ENCODE results near the gene CTBP2. TPM values are rescaled to one million over a fixed set of nuclear protein-coding genes. Genes with fewer than 3 reads are reported as not detected.

CTBP2 gene
- total RNA-seq, 1 donor from 2014 or later = 83.2 TPM

DNA sequence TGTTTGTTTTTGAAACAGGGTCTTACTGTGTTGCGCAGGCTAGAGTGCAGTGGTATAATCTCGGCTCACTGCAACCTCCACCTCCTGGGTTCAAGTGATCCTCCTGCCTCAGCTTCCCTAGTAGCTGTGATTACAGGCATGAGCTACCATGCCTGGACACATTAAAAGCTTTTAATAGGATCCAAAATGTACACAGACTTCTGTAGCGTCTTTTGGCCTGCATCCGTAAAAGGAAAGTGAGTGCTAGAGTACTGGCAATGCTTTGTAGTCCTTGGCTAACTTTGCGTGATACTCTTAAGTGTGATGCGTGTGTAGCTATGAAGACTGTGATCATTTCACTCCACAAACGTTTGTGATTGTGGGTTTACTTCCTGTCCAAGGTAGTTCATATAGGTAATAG, 205.1 kb downstream of the CTBP2 start:
- no peak for DNase-seq (ENCODE audit: extremely low read depth, low read depth, low spot score)

DNA sequence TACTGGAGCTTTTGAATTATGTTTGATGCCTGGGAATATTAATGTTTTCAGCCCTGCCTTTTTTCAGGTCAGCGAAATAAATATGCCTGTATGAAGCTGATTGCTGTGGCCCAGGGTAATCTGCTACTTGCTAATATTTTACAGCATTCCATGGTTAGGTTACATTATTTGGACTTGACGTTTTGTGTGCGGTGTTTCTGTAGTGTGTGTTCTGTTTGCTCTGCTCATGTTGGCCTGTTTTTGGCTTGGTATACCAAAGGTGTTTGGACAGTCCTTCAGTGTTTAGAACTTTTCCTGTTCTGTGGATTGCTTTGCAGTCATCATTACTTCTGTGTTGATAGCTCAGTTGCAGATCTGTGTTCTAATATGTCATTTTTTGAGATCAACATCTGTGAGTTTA, 206.9 kb downstream of the CTBP2 start:
- no peak for DNase-seq (ENCODE audit: extremely low read depth, low read depth, low spot score)

DNA sequence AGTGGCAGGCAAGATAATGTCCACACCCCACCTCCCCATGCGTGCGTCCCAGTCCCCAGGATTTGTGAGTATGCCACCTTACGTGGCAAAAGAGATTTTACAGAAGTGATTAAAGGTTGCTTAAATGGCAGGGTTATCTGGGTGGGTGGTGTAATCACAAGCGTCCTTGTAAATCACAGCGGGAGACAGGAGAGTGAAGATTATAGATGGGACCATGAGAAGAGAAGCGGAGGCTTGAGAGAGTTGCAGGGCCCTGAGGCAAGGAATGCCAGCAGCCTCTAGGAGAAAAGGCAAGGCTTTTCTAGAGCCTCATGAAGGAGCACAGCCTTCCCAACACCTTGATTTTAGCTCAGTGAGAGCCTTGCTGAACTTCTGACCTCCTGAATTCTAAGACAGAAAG, 208.2 kb downstream of the CTBP2 start:
- no peak for DNase-seq (ENCODE audit: extremely low read depth, low read depth, low spot score)

DNA sequence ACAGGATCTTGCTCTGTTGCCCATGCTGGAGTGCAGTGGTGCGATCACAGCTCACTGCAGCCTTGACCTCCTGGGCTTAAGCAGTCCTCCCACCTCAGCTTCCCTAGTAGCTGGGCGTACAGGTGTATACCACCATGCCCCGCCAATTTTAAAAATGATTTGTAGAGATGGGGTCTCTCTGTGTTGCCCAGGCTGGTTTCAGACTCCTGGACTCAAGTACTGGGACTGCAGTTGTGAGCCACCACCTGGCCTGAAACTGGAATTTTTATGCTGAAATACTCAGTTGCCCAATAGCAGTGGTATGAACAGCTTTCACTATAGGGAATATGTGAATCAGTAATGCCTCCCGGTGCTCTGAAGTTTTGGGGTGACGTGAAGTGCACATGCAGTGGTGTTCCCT, 210.8 kb downstream of the CTBP2 start:
- no peak for DNase-seq (ENCODE audit: extremely low read depth, low read depth, low spot score)

DNA sequence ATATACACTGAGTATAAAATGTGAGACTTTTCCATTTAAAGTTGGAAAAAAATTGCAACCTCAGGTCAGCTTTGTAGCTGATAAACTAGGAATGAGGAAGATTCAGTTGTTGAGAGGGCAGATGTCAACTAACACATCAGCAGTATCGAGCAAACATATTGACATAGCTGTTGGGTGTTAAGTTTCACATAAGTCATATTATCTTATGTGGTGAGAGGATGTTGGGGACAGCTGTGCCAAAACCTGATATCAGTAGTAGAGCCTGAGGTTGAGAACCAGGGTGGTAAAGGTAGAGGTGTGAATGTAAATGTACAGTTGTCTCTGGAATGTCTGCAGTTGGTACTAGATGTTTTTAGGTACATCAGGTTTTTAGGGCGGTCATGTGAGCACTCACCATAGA, 213.4 kb downstream of the CTBP2 start:
- DNase-seq (ENCODE audit: extremely low read depth, low read depth, low spot score) = no peak

DNA sequence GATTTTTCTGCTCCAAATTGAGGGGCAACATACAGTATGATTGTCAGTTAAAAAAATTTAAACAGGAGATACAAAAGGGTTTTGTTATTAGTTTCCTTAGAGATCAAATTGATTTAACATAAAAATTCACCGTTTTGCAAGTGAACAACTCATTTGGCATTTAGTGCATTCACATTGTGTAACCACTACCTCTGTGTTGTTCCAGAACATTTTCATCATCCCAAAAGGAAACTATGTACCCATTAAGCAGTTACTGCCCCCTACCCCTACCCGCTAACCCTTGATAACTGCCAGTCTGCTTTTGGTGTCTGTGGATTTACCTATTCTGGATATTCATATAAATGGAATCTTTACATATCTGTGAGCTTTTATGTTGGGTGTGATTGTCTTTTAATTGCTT, 215.4 kb downstream of the CTBP2 start:
- no peak for DNase-seq (ENCODE audit: extremely low read depth, low read depth, low spot score)

DNA sequence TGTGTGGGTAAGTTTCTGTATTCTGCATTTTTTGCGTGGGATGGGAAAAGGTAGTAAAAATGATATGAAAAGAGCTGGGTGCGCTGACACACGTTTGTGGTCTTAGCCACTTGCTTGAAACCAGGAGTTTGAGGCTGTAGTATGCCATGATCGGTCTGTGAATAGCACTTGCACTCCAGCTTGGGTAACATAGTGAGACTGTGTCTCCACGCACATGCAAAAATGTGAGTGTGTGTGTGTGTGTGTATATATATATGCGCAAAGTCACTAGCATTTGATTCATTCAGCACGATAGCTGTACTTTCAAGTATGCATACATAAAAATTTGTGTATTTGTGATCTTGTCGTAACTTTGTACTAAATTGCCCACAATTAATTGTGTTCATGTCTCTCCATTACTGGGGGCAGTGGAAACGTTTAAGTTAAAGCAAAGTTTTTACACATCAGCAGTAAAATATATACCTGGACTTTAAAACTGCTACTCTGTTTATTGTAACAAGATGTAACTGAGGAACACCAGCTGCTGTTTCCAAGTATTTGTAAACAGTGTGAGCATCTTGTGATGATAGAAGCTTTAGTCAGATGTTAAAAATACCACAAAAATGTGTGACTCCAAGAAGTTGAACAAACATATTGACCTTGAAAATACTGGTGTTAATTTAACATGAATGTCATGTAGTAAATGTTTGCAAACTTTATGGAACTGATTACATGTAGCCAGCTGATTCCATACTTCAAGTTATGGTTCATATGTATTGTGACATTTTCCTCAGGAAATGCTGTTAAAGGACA, 216.9 kb downstream of the CTBP2 start:
- no peak for DNase-seq (ENCODE audit: extremely low read depth, low read depth, low spot score)

DNA sequence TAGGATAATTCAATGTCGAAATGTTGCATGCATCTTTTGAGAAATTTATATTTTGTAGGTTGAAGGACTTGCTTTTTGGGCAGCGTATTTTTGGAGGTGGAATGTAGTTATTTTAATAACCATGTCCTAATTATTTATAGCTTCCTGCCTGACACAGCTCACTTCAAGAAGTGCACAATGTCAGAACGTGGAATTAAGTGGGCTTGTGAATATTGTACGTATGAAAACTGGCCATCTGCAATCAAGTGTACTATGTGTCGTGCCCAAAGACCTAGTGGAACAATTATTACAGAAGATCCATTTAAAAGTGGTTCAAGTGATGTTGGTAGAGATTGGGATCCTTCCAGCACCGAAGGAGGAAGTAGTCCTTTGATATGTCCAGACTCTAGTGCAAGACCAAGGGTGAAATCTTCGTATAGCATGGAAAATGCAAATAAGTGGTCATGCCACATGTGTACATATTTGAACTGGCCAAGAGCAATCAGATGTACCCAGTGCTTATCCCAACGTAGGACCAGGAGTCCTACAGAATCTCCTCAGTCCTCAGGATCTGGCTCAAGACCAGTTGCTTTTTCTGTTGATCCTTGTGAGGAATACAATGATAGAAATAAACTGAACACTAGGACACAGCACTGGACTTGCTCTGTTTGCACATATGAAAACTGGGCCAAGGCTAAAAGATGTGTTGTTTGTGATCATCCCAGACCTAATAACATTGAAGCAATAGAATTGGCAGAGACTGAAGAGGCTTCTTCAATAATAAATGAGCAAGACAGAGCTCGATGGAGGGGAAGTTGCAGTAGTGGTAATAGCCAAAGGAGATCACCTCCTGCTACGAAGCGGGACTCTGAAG, 217.8 kb downstream of the CTBP2 start:
- no peak for DNase-seq (ENCODE audit: extremely low read depth, low read depth, low spot score)

DNA sequence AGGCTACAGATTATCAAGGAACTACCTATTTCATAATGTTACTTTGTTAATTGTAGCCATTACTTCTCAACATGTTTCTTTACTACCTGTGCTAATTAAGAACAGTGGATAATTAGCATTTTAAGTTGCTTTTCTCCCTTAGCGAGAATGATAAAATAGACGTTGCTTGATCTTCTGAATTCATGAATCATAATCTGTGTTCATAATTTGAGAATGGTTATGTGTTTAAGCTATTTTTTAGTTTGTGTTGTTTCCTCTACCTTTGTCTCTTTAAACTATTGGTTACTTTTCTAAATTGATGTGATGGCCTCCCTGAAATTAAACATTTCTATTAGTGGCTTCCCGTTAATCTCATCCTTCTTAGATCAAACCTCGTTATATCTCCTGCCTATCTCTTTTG, 218.5 kb downstream of the CTBP2 start, which contains the start of gene ZRANB1:
ZRANB1 (plus strand) TSS at position 301 of the 400 bp plus-strand sequence. CDS start 371 bp downstream, outside the sequence.
- DNase-seq (ENCODE audit: extremely low read depth, low read depth, low spot score) = no peak

DNA sequence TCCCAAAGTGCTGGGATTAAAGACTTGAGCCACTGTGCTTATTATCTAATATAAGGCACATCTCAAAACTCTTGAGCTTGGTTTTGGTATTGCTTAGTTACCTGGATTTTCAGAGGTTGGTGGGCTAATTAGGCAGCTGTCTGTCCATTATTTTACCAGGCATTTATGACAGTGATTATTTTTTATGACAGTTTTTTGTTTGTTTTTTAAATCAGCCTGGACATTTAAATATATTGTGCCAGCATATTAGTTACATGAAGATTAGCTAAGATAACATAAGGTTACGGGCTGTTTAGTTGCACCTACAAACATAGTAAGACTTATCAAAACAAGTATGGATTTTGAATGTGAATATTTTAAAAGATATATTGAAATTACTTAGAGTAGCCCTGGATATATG, 221.1 kb downstream of the CTBP2 start:
- no peak for DNase-seq (ENCODE audit: extremely low read depth, low read depth, low spot score)

DNA sequence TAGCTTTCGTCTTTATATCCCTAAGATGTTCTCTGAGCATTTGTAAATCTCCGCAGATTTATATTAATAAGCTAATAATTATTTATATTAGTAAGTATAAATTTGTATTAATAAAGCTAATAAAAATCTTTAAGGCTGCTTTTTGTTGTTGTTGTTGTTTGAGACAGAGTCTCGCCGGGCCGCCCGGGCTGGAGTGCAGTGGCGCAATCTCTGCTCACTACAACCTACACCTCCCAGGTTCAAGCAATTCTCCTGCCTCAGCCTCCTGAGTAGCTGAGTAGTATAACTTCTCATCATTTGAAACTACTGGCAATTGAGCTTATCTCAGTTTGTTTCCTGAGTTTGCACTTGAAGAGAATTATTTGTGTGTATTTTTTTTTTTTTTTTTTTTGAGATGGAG, 223.6 kb downstream of the CTBP2 start:
- DNase-seq (ENCODE audit: extremely low read depth, low read depth, low spot score) = no peak

DNA sequence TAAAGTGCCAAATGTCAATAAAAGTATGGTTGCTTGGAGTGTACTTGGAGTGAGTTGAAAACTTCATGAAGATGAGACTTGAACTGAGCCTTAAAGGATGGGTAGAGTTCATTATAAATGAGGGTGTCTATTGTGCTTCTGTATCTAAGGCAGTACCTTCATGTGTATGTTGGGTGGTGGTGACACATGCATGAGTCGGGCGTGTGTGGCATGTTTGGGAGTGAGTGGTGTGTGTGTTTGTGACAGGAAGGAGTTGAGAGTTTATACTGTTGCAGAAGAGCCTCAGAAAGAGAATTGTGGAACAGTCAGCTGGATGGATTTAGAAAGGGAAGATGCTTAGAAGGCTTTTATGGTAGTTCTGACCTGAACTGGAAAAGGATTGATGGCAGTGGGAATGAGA, 224.4 kb downstream of the CTBP2 start:
- DNase-seq (ENCODE audit: extremely low read depth, low read depth, low spot score) = no peak

Other genes starting within 250 kb of the CTBP2 start
- gene ZRANB1, start 218.4 kb downstream of the CTBP2 start, total RNA-seq = 12.3 and 14.2 TPM in 2 replicates